ENCODE measurements around the gene VWA8. TPM values are rescaled to one million over a fixed set of nuclear protein-coding genes. Genes with fewer than 3 reads are reported as not detected.
"Not testable (repeated sequence)": the region's sequence is repeated elsewhere in the genome, so short reads cannot be mapped to it uniquely, and the experiment has no call there.

VWA8 gene
- total RNA-seq, 4 donors from 2014 or later = 12.0 to 34.0 (median 16.6) TPM

DNA sequence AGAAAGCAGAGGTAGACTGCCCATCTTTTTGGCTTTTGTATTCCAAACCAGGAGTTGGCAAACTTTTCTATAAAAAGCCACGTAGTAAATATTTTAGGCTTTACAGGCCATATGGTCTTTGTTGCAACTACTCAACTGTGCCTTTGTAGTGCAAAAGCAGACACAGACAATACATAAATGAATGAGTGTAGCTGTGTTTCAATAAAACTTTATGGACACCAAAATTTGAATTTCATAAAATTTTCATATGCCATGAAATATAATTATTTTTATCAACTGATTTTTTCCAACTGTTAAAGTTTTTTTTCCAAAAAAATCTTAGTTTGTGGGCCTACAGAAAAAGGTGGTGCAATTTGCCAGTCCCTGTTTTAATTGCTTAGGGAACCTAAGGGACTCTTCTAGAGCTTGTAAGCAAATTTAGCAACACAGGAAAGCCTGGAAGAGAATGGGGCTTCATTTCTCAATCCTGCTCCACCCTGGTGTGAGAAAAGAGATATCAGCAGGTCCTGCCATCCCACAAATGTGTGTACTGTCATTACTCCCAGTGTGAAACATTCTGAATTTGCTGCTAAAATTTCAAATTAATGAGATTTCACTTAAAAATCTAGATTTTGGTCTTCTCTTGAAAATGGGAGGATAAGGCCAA, 309.4 kb downstream of the VWA8 start:
- DNase-seq (ENCODE audit: low spot score in 2 of 2) = no peak
- peaks cover 12% of the 10 kb centered on the region for H3K4me1 ChIP-seq
- TF ChIP-seq POLR2AphosphoS5 (IDR thresholded peaks at IDR 0.05) (no peak), EP300 (IDR thresholded peaks at IDR 0.05) (no peak), POLR2A (IDR thresholded peaks at IDR 0.05) (no peak)
- TF ChIP-seq, protein P1, sequence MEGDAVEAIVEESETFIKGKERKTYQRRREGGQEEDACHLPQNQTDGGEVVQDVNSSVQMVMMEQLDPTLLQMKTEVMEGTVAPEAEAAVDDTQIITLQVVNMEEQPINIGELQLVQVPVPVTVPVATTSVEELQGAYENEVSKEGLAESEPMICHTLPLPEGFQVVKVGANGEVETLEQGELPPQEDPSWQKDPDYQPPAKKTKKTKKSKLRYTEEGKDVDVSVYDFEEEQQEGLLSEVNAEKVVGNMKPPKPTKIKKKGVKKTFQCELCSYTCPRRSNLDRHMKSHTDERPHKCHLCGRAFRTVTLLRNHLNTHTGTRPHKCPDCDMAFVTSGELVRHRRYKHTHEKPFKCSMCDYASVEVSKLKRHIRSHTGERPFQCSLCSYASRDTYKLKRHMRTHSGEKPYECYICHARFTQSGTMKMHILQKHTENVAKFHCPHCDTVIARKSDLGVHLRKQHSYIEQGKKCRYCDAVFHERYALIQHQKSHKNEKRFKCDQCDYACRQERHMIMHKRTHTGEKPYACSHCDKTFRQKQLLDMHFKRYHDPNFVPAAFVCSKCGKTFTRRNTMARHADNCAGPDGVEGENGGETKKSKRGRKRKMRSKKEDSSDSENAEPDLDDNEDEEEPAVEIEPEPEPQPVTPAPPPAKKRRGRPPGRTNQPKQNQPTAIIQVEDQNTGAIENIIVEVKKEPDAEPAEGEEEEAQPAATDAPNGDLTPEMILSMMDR (IDR thresholded peaks at IDR 0.05) = no peak
- H3K36me3 ChIP-seq = no peaks in the 10 kb centered on the region
- H3K9me3 ChIP-seq = no peaks in the 10 kb centered on the region
- no peak overlapping the region for H3K27ac ChIP-seq
- H3K27me3 ChIP-seq = no peaks in the 10 kb centered on the region
- no peak overlapping the region for H3K4me3 ChIP-seq
- 78% methylated on average over 1 of the region's 1 CpG for WGBS

DNA sequence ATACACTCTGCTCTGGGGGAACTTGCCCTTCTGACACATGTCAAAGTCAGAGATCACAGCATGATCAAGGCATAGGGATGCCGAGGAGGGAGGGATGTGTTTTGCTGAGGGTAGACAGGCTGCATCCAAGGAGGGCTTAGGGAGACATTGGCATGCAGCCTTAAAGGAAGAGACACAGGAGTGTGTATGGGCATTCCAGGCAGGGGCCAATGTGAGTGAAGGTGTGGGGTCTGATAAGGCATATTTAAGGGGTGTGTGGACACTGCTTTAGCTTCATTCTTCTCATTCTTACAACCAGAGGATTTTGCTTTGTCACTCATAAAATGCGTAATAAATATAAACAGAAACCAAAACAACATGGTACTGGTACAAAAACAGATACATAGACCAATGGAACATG, 310.2 kb downstream of the VWA8 start:
- Histone ChIP-seq H3K4me1 (peaks cover 12% of the 10 kb centered on the region), H3K9me3 (no peaks in the 10 kb centered on the region), H3K36me3 (no peaks in the 10 kb centered on the region), H3K27me3 (no peaks in the 10 kb centered on the region), H3K27ac (no peak overlapping the region), H3K4me3 (no peak overlapping the region)
- DNase-seq (ENCODE audit: low spot score in 2 of 2) = no peak
- TF ChIP-seq POLR2A (IDR thresholded peaks at IDR 0.05) = no peak
- TF ChIP-seq, protein P1 (IDR thresholded peaks at IDR 0.05) = no peak
- TF ChIP-seq EP300 (IDR thresholded peaks at IDR 0.05) = no peak
- no peak for TF ChIP-seq POLR2AphosphoS5 (IDR thresholded peaks at IDR 0.05)
- WGBS = 89% methylated on average over 2 of the region's 2 CpGs

DNA sequence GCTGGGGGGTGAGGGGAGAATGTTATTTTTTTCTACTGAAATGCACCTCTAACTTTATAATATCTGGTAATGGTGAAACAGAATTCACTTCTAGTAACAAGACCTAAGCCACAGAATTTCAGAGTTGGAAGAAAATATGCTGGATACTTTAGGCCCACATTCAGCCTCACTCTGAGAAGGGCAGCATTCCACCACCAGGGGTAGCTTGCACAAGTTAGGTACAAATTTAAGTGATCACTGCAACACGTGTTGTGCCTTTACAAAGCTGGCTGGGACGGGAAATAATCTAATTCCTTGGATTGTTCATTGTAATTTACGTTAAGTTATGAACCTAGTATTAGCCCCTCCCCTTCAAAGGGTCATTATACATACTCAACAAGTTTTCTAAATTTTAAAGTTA, 311.2 kb downstream of the VWA8 start:
- 84% methylated on average over 3 of the region's 3 CpGs for WGBS
- H3K27ac ChIP-seq = no peak overlapping the region
- H3K4me3 ChIP-seq = no peak overlapping the region
- no peak for DNase-seq (ENCODE audit: low spot score in 2 of 2)
- no peaks in the 10 kb centered on the region for H3K9me3 ChIP-seq
- H3K27me3 ChIP-seq = no peaks in the 10 kb centered on the region
- peaks cover 12% of the 10 kb centered on the region for H3K4me1 ChIP-seq
- H3K36me3 ChIP-seq = no peaks in the 10 kb centered on the region
- TF ChIP-seq POLR2AphosphoS5 (IDR thresholded peaks at IDR 0.05) (no peak), EP300 (IDR thresholded peaks at IDR 0.05) (no peak), POLR2A (IDR thresholded peaks at IDR 0.05) (no peak)
- TF ChIP-seq, protein P1 (IDR thresholded peaks at IDR 0.05) = no peak

DNA sequence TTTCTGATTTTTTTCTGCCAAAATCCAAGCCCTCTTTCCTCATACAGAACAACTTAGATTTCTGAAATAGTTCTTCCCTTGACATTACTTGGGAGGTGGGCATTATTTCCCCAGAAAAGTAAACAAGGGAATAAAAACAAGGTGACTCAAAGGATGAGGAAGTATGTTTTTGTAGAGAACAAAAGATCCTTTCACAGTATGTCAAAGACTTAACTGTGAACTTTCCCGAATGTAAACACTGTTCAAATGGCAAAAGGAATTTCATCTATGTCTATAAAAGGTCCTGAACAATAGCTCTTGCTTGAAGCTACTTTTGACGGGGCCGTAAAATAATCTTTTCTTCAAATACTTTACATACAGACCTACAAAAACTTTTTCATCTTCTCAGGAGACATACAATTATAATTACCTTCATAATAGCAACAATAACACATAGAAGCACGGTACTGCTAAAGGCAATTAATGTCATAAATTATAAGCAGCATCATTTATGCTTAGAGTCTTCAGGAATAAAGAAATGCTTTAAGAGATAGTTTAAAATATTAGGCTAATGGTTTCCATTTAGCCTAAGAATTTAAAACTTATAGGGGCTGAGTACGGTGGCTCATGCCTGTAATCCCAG, 312.5 kb downstream of the VWA8 start:
- Histone ChIP-seq H3K27ac (peak overlapping the region; percentile 31), H3K36me3 (no peaks in the 10 kb centered on the region), H3K4me1 (peaks cover 12% of the 10 kb centered on the region), H3K27me3 (no peaks in the 10 kb centered on the region), H3K9me3 (no peaks in the 10 kb centered on the region), H3K4me3 (no peak overlapping the region)
- 66% methylated on average over 5 of the region's 5 CpGs for WGBS
- no peak for TF ChIP-seq POLR2AphosphoS5 (IDR thresholded peaks at IDR 0.05)
- TF ChIP-seq, protein P1 (IDR thresholded peaks at IDR 0.05) = no peak
- TF ChIP-seq EP300 (IDR thresholded peaks at IDR 0.05) = no peak
- no peak for DNase-seq (ENCODE audit: low spot score in 2 of 2)

DNA sequence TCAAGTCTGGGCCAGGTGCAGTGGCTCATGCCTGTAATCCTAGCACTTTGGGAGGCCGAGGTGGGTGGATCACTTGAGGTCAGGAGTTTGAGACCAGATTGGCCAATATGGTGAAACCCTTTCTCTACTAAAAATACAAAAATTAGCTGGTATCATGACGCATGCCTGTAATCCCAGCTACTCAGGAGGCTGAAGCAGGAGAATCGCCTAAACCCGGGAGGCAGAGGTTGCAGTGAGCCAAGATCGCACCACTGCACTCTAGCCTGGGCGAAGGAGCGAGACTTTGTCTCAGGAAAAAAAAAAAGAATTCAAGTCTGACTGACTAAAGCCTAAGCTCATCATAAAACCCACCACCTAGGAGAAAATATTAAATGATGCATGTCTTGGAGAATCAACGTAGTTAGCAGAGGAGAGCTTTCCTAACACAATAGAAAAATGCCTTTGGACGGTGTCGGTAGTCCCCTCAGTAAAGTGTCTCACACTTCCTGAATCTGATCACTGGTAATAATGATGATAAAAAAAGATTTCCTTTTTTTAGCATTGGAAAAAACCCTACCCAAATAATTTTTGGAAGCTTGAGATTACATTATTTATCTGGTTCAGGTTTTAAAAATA, 313.1 kb downstream of the VWA8 start:
- H3K4me3 ChIP-seq; DNase-seq (ENCODE audit: low spot score in 2 of 2); H3K27me3 ChIP-seq; H3K36me3 ChIP-seq; H3K9me3 ChIP-seq: not testable (repeated sequence)
- WGBS = 84% methylated on average over 10 of the region's 10 CpGs
- Histone ChIP-seq H3K4me1 (peaks cover 11% of the 10 kb centered on the region), H3K27ac (peak overlapping the region; percentile 21)
